ENCODE results near the gene P2RX6. TPM values are rescaled to one million over a fixed set of nuclear protein-coding genes. Genes with fewer than 3 reads are reported as not detected.

The P2RX6 gene
- total and polyA plus RNA-seq, 2 experiments from 2014 or later: 3.3 to 8.0 TPM

DNA sequence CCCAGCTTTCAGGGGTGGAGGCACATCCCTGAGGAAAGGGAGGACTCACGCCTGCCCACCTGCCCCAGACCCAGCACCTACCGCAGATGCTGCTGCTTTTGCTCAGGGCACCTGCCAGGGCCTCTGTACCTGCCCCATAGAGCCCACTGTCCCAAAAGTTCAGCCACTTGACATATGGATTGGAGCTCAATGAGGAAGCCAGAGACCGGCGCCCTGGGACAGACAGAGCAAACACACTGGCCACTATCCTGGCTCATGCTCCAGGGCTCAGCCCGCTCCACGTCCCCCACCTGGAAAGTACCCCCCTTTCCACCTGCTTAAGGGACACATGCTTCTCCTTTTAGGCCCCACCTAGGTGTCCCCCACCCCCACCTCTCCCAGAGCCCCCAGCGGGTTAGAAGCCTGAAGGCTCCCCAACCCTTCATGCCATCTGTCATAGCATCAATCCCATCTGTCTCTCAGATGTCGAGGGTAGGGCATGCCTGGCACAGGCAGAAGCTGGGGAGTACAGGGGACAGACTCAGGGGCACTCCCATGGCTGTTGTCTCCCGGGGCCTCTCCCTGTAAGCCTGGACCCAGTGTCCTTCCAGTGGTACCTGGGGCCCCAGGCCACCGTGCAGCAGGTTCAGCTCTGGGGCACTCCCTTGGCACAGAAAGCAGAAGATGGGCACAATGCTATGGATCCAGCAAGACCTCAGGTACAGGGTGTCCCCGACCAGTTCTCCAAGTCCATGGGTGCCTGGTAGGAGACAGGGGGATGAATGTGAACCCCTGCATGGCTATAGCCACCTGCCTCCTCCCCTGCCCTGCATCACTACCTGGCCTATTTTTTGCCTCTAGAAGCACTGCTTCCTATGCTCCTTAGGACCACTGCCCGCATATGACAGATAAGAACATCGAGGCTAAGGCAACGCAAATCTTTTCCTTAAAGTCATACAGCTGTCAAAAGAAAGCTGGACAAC is 2.2 kb upstream of the P2RX6 start:
- Histone ChIP-seq H3K79me2 (no peaks in the 10 kb centered on the region), H3K27me3 (no peaks in the 10 kb centered on the region), H4K20me1 (ENCODE audit: insufficient read depth, poor library complexity, severe bottlenecking) (no peaks in the 10 kb centered on the region), H3K4me2 (no peak overlapping the region), H3K9me3 (ENCODE audit: low read depth) (no peaks in the 10 kb centered on the region), H3K4me3 (no peak overlapping the region), H2AFZ (no peak overlapping the region), H3K36me3 (replicated peaks; ENCODE audit: insufficient read depth, low read depth) (no peaks in the 10 kb centered on the region), H3K4me1 (ENCODE audit: insufficient read depth) (peaks cover 15% of the 10 kb centered on the region), H3K27ac (no peak overlapping the region), H3K9me2 (replicated peaks; ENCODE audit: insufficient read depth) (no peaks in the 10 kb centered on the region)
- no peak for TF ChIP-seq EZH2phosphoT487 (IDR thresholded peaks at IDR 0.05; ENCODE audit: low read depth, severe bottlenecking, unreplicated experiment)
- TF ChIP-seq EZH2 (IDR thresholded peaks at IDR 0.05; ENCODE audit: borderline replicate concordance): no peak
- TF ChIP-seq, protein P1, sequence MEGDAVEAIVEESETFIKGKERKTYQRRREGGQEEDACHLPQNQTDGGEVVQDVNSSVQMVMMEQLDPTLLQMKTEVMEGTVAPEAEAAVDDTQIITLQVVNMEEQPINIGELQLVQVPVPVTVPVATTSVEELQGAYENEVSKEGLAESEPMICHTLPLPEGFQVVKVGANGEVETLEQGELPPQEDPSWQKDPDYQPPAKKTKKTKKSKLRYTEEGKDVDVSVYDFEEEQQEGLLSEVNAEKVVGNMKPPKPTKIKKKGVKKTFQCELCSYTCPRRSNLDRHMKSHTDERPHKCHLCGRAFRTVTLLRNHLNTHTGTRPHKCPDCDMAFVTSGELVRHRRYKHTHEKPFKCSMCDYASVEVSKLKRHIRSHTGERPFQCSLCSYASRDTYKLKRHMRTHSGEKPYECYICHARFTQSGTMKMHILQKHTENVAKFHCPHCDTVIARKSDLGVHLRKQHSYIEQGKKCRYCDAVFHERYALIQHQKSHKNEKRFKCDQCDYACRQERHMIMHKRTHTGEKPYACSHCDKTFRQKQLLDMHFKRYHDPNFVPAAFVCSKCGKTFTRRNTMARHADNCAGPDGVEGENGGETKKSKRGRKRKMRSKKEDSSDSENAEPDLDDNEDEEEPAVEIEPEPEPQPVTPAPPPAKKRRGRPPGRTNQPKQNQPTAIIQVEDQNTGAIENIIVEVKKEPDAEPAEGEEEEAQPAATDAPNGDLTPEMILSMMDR (IDR thresholded peaks at IDR 0.05; ENCODE audit: poor library complexity): no peak
- 85% methylated on average over 14 of the region's 14 CpGs for WGBS (ENCODE audit: low lambda C conversion rate, missing lambda C conversion rate)
- no peak for DNase-seq (ENCODE audit: low spot score)

GRCh38 chr22:21013657-21014201 is 1.2 kb upstream of the P2RX6 start:
- H3K4me1 ChIP-seq (ENCODE audit: insufficient read depth): peaks cover 15% of the 10 kb centered on the region
- H3K27me3 ChIP-seq: no peaks in the 10 kb centered on the region
- peak overlapping the region; percentile 82 for H3K4me2 ChIP-seq
- H3K4me3 ChIP-seq: no peak overlapping the region
- no peaks in the 10 kb centered on the region for H3K79me2 ChIP-seq
- no peaks in the 10 kb centered on the region for H3K9me3 ChIP-seq (ENCODE audit: low read depth)
- no peaks in the 10 kb centered on the region for H4K20me1 ChIP-seq (ENCODE audit: insufficient read depth, poor library complexity, severe bottlenecking)
- H3K27ac ChIP-seq: peak overlapping the region; percentile 60
- no peak for DNase-seq (ENCODE audit: low spot score)
- TF ChIP-seq EZH2 (IDR thresholded peaks at IDR 0.05; ENCODE audit: borderline replicate concordance) (no peak), EZH2phosphoT487 (IDR thresholded peaks at IDR 0.05; ENCODE audit: low read depth, severe bottlenecking, unreplicated experiment) (no peak)
- TF ChIP-seq, protein P1 (IDR thresholded peaks at IDR 0.05; ENCODE audit: poor library complexity): no peak
- no peak overlapping the region for H2AFZ ChIP-seq
- H3K36me3 ChIP-seq (replicated peaks; ENCODE audit: insufficient read depth, low read depth): no peaks in the 10 kb centered on the region
- no peaks in the 10 kb centered on the region for H3K9me2 ChIP-seq (replicated peaks; ENCODE audit: insufficient read depth)
- WGBS (ENCODE audit: low lambda C conversion rate, missing lambda C conversion rate): 6% methylated on average over 24 of the region's 24 CpGs

DNA sequence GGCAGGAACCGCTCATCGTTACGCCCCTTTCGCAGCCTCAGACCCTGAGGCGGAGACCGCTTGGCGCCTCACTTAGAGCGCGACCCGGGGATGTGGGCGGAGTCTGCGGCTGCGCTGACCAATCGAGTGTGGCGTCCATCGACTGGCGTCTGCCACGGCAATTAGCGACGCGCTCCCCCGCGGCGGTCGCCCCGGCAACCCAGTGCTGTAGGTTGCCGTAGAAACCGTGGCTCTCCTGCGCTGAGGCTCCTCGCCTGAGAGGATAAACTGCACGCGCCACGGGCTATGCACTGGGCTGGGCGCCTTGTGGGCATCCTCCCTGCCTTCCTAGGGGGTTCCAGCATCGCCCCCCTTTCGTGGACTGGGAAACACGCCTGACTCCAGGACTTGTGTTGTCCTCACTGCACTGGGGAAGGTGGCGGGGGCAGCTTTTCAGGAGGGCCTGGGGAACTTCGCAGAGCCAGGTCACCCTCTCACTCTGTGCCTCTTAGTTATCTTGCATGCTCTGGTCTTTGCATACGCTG is 701 bp upstream of the P2RX6 start:
- Histone ChIP-seq H3K79me2 (no peaks in the 10 kb centered on the region), H4K20me1 (ENCODE audit: insufficient read depth, poor library complexity, severe bottlenecking) (no peaks in the 10 kb centered on the region), H3K27ac (peak overlapping the region; percentile 60), H3K9me2 (replicated peaks; ENCODE audit: insufficient read depth) (no peaks in the 10 kb centered on the region), H3K27me3 (no peaks in the 10 kb centered on the region), H3K4me2 (peak overlapping the region; percentile 82), H3K9me3 (ENCODE audit: low read depth) (no peaks in the 10 kb centered on the region), H3K4me1 (ENCODE audit: insufficient read depth) (peaks cover 15% of the 10 kb centered on the region), H3K4me3 (no peak overlapping the region), H3K36me3 (replicated peaks; ENCODE audit: insufficient read depth, low read depth) (no peaks in the 10 kb centered on the region), H2AFZ (no peak overlapping the region)
- DNase-seq (ENCODE audit: low spot score): peak; percentile 94
- TF ChIP-seq EZH2 (IDR thresholded peaks at IDR 0.05; ENCODE audit: borderline replicate concordance) (no peak), EZH2phosphoT487 (IDR thresholded peaks at IDR 0.05; ENCODE audit: low read depth, severe bottlenecking, unreplicated experiment) (no peak)
- TF ChIP-seq, protein P1 (IDR thresholded peaks at IDR 0.05; ENCODE audit: poor library complexity): no peak
- 3% methylated on average over 39 of the region's 40 CpGs for WGBS (ENCODE audit: low lambda C conversion rate, missing lambda C conversion rate)

Data from hepatocyte (in vitro differentiated cells).